Kidney (tissue), 14 donors: Measurements from ENCODE around the gene CTNND2. TPM values are rescaled to one million over a fixed set of nuclear protein-coding genes. Genes with fewer than 3 reads are reported as not detected.

Experiments used
- DNase-seq, 5 donors: peaks; one replicate each; pipeline ENCODE4 v3.0.0-alpha.2; 2013 to 2020
- FAIRE-seq: peaks from 2 replicates; lab custom pipeline; 2012; peaks lifted over from hg19 to GRCh38; lab: Jason Lieb, UNC
- H3K27ac ChIP-seq, 2 donors: one replicate each; pipeline ENCODE4 v1.7.0; 2013; ENCODE audit warnings: low read depth in 2 of 2, low read length in 2 of 2, inconsistent platforms in 1 of 2
- H3K27me3 ChIP-seq: one replicate; pipeline ENCODE4 v1.7.1; 2013; ENCODE audit warnings: low read length, inconsistent platforms; ENCODE audit not compliant: control insufficient read depth, insufficient read depth
- H3K36me3 ChIP-seq, 3 donors: one replicate each; pipeline versions ENCODE4 v1.7.0 to v1.7.1; 2013; ENCODE audit warnings: low read length in 3 of 3, control low read depth in 1 of 3, inconsistent platforms in 1 of 3; ENCODE audit not compliant: insufficient read depth in 3 of 3, control insufficient read depth in 2 of 3
- H3K4me1 ChIP-seq, 3 donors: one replicate each; pipeline versions ENCODE4 v1.7.0 to v1.7.1; 2013; ENCODE audit warnings: low read length in 3 of 3, inconsistent platforms in 1 of 3, low read depth in 1 of 3; ENCODE audit not compliant: control insufficient read depth in 2 of 3, insufficient read depth in 2 of 3
- H3K4me3 ChIP-seq, 3 donors: one replicate each; pipeline versions ENCODE4 v1.7.0 to v1.8.1; 2013; ENCODE audit warnings: low read length in 3 of 3, control low read depth in 1 of 3, inconsistent platforms in 1 of 3
- H3K9ac ChIP-seq, 3 donors: one replicate each; pipeline versions ENCODE4 v1.7.0 to v1.7.1; 2013; ENCODE audit warnings: low read length in 3 of 3, control low read depth in 1 of 3, inconsistent platforms in 1 of 3
- H3K9me3 ChIP-seq, 3 donors: one replicate each; pipeline versions ENCODE4 v1.7.0 to v1.7.1; 2013; ENCODE audit warnings: low read length in 3 of 3, control low read depth in 1 of 3, inconsistent platforms in 1 of 3; ENCODE audit not compliant: control insufficient read depth in 2 of 3, insufficient read depth in 1 of 3
- intact Hi-C: fragments of 100-400 bp; cut with DNase I; formaldehyde crosslinking; loops from one replicate; pipeline ENCODE4 v1.11.1; 2022
- polyA plus RNA-seq: library from polyadenylated mRNA; stranded (reverse); fragments of 350-450 nt; fragmentation: Illumina TruSeq; extraction: RNeasy Lipid Tissue Mini Kit (QIAGEN cat#74804); gene quantifications from one replicate; pipeline ENCODE4 v1.2.3, GENCODE V29; 2014; ENCODE audit warnings: low read depth, low replicate concordance; ENCODE audit not compliant: insufficient read depth
- total RNA-seq: library from RNA; stranded (reverse); fragmentation: NEBNext Ultra II Directional; extraction: Animal tissue kit (Norgen Biotek cat#: 25700); gene quantifications from one replicate; pipeline ENCODE4 v1.2.1, GENCODE V29; 2021
- TF ChIP-seq, protein P1 (sequence below): IDR thresholded peaks from 3 replicates; pipeline ENCODE4 v1.5.1; 2012; ENCODE audit warnings: mild to moderate bottlenecking, moderate library complexity, borderline replicate concordance; ENCODE audit not compliant: insufficient read depth; ENCODE audit errors: extremely low read depth
- donor health status: control.
- donor health status: control.
- donor health status: control.
- donor health status: control.
- donor health status: control.
- donor health status: DM: yes; HTN: yes; CAD: no.
- donor health status: Normal renal cell carcinoma (clear cell type).

The CTNND2 gene
- total and polyA plus RNA-seq, 2 donors from 2014 or later: 0.15 to 0.79 TPM

DNA sequence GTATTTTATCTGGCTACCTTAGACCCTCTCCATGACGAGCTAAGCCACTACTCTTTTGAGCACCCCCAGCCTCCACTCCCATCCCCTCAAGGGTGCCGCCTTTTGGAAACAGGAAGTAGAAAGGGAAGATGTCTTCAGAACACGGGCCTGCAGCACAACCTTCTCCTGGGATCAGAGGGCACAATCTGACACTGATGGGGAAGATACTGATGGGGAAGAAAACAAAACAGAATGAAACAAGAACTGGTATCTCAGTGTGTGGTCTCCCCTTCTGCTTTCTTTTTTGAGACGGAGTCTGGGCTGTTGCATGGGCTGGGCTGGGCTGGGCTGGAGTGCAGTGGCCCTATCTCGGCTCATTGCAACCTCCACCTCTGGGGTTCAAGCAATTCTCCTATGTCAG lies 603.5 kb downstream of the CTNND2 start:
- DNase-seq (no peak), FAIRE-seq (no peak)
- no peaks in the 10 kb centered on the region for H3K27me3 ChIP-seq
- no peak overlapping the region for H3K9ac ChIP-seq
- TF ChIP-seq, protein P1, sequence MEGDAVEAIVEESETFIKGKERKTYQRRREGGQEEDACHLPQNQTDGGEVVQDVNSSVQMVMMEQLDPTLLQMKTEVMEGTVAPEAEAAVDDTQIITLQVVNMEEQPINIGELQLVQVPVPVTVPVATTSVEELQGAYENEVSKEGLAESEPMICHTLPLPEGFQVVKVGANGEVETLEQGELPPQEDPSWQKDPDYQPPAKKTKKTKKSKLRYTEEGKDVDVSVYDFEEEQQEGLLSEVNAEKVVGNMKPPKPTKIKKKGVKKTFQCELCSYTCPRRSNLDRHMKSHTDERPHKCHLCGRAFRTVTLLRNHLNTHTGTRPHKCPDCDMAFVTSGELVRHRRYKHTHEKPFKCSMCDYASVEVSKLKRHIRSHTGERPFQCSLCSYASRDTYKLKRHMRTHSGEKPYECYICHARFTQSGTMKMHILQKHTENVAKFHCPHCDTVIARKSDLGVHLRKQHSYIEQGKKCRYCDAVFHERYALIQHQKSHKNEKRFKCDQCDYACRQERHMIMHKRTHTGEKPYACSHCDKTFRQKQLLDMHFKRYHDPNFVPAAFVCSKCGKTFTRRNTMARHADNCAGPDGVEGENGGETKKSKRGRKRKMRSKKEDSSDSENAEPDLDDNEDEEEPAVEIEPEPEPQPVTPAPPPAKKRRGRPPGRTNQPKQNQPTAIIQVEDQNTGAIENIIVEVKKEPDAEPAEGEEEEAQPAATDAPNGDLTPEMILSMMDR: no peak
- intact Hi-C loops: no loop called here
- H3K4me3 ChIP-seq: no peak overlapping the region
- H3K4me1 ChIP-seq: no peaks in the 10 kb centered on the region
- no peaks in the 10 kb centered on the region for H3K9me3 ChIP-seq
- no peak overlapping the region for H3K27ac ChIP-seq
- H3K36me3 ChIP-seq: no peaks in the 10 kb centered on the region

DNA sequence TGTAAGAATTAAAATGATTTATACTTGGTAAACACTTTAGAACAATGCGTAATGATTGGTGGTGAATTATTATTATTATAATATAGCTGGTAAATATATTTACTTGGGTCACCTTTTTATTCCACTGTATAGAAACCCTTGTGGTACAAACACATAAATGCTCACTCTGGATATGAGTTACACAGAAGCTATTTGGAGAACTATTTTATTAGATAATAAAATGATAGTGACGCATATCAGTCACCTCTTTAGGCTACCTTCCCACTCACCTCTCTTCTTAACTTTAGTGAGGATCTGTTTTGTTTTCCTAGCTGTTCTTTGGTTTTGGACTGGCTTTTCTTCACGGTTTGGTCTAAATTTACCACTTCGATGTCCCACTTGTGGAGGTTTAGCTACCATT lies 605.4 kb downstream of the CTNND2 start:
- Histone ChIP-seq H3K36me3 (no peaks in the 10 kb centered on the region), H3K9me3 (no peaks in the 10 kb centered on the region), H3K4me3 (no peak overlapping the region), H3K27me3 (no peaks in the 10 kb centered on the region), H3K27ac (no peak overlapping the region), H3K9ac (no peak overlapping the region), H3K4me1 (no peaks in the 10 kb centered on the region)
- FAIRE-seq (no peak), DNase-seq (no peak)
- TF ChIP-seq, protein P1: no peak
- intact Hi-C loops: no loop called here

DNA sequence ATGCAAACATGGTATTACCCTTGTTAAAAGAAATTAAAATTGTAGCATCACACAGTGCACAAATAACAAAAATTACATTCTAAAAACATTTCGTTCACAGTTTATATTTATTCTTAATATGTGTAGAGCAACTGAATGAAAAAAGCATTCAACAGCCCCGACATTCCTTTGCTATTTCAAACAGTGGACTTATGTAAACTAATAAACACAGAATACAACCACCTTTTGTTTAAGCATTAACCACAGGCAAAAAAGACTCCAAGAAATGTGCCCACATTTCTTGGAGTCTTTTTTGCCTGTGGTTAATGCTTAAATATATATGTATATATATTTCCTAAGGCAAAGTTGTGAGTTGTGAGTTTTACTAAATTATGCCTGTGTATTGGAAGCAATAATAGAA lies 610.7 kb downstream of the CTNND2 start:
- no peaks in the 10 kb centered on the region for H3K36me3 ChIP-seq
- no peak overlapping the region for H3K9ac ChIP-seq
- intact Hi-C loops: no loop called here
- H3K4me3 ChIP-seq: no peak overlapping the region
- H3K27ac ChIP-seq: no peak overlapping the region
- no peaks in the 10 kb centered on the region for H3K27me3 ChIP-seq
- FAIRE-seq (no peak), DNase-seq (no peak)
- no peaks in the 10 kb centered on the region for H3K4me1 ChIP-seq
- H3K9me3 ChIP-seq: no peaks in the 10 kb centered on the region
- TF ChIP-seq, protein P1: no peak

DNA sequence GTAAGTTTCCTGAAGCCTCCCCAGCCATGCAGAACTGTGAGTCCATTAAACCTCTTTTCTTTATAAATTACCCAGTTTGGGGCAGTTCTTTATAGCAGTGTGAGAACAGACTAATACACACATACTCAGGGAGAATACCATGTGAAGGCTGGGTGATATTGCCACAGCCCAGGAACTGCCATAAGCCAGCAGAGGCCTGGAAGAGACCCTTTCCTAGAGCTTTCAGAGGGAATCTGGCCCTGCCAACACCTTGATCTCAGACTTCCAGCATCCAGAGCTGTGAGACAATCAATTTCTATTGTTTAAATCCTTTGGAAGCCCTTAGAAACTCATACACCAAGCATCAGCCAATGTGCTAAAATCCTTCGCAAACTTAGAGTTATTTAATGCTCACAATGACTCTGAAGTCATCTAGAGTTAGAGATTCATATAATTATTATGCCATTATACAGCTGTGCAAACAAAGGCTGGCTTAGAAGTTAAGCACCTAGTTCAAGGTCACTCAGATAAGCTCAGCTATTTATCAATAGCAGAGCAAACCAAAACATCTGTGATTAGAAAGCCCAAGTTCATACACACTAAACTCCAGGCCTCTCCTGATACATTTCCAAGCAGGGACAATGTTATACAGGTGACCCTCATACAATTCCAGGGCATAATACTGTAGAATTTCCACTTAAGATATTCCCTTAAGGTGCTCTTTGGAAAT lies 611.4 kb downstream of the CTNND2 start:
- H3K9me3 ChIP-seq: no peaks in the 10 kb centered on the region
- no peaks in the 10 kb centered on the region for H3K27me3 ChIP-seq
- no peak for FAIRE-seq

More for the DNA sequence above, 611.4 kb downstream of the CTNND2 start:
- no peak for DNase-seq
- intact Hi-C loops: no loop called here
- TF ChIP-seq, protein P1: no peak
- no peak overlapping the region for H3K4me3 ChIP-seq
- H3K27ac ChIP-seq: no peak overlapping the region
- H3K9ac ChIP-seq: no peak overlapping the region
- no peaks in the 10 kb centered on the region for H3K36me3 ChIP-seq
- H3K4me1 ChIP-seq: no peaks in the 10 kb centered on the region
